T-helper 2 cell (primary cell): ENCODE data around the gene DPT.

Experiments
- DNase-seq, 5 experiments: peaks; one replicate each; pipeline versions ENCODE4 v3.0.0 to v3.0.0-alpha.2; 2012 to 2022

DPT gene

DNA sequence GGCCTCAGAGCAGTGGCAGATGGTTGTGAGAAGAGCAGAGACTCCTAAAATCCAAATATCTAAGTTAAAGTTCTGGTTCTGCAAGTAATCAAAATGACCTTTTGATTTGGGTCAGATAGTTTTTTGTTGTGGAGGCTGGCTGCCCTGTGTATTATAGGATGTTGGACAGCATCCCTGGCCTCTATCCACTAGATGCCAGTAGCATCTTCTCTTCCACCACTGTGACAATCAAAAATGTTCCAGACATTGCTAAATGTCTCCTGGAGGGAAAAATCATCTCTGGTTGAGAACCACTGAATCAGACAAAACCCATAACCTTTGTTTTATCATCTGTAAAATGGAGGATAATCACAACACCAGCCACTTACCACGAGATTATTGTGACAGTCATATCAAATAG, 5.9 kb upstream of the DPT start:
- DNase-seq: no peak

DNA sequence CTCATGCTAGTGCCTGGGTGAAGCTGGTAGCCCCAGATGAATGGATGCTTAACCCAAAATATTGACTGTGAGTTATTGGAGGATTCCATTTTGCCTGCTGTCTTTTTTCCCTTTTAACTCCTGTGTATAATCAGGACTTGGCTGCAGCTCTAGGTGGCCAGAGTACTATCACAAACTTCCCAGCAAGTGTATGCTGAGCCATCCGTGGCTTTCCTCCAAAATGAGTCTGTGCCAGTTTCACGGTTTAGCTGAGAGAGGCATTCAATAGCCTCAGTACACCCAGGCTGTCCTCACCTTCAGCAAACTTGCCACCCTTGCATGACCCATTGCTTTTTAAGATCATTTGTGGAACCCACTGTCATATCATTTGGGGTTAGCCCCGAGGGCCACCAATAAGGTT, 5.3 kb upstream of the DPT start:
- DNase-seq: no peak

DNA sequence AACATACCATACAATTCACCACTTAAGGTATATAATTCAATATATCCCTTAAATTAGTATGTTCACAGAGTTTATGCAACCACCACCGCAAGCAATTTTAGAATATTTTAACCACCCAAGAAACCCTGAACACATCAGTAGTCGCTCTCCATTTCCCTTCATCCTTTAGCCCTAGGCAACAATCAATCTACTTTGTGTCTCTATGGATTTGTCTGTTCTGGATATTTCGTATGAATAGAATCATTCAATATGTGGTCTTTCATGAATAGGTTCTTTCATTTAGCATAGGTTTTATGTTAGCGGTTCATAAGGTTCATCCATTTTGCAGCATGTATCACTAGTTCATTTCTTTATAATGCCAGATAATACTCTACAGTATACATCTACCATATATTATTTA, 4.2 kb upstream of the DPT start:
- no peak for DNase-seq

DNA sequence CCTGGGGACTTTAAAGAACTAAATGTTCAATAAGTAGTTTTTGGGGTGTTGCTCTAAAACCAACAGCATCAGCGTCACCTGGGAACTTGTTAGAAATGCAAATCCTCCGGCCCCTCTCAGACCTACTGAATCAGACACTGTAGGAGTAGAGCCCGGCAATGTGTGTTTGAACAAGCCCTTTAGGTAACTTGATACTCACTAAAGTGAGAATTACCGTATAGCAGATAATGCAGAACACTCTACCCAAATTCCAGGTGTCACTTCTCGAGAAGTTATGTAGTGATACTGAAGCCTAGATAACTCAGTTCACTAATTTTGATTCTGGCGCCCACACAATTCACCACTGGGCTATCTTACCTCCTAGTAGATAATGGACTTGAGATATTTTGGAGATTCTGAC, 3.7 kb upstream of the DPT start:
- no peak for DNase-seq

DNA sequence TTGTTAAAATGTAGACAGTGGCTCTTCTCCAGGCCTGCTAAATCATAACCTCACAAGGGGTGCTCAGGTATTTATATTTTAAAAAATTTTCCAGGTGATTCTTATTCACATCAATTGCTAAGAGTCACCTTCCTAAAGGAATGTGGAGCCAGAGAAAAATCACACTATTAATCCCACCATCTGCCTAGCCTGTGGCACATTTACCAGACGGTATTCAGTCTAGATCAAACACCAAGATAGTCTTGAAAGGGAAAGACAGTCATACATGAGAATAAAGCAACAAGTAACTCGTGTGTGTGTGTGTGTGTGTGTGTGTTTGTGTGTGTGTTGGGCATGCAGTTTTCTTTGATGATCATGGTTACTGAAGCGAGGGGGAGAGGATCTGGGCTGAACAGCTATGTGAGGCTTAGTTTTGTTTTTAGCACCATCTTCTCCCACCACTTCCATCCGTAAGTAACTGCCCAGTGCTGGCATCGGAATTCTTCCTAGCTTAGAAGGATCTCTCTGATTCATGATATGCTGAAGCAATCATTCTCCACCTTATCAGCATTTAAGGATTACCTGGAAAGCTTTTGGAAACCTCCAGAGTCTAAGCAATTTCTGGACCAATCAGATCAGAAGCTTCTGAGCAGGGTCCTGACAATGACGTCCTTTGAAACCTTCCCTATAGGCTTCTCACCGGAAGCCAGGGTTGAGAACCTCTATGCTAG, 2.4 kb upstream of the DPT start:
- DNase-seq: no peak

DNA sequence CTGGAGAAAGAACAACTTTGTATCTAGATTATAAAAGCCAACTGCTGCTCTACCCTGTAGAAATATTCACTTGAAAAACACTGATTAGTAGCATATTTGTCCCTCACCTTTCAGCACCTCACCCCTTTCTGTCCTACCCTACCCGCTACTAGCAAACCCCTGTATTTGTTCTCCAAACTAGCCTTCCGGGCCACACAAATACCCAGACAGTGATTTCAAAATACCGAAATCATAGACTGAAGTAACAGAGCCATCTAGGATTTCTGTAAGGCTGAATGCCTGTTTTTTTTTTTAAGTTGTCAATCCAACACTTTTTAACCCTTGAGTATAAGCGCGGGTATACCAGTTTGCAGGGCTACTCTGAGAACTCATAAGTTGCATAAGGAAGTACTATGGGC, 398 bp upstream of the DPT start:
- no peak for DNase-seq

DNA sequence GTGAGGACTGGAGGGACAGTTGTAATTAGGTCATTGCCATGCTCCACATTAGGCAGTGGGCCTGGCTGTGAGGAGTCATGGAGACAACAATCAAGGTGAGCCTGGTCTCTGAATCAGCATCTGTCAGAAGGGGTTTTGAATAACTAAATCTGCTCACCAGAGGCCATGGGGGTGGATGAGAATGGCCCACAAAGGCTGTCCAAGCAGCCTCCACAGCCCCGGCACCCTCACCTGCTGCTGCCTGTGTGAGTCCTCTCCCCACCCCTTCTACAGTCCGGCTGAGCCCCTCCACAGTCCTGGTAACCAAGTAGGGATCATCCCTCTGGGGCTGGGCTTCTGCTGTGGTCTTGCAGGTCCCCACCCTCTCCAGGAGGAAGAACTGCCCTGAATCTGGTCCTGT, 2.3 kb downstream of the DPT start:
- DNase-seq: no peak

DNA sequence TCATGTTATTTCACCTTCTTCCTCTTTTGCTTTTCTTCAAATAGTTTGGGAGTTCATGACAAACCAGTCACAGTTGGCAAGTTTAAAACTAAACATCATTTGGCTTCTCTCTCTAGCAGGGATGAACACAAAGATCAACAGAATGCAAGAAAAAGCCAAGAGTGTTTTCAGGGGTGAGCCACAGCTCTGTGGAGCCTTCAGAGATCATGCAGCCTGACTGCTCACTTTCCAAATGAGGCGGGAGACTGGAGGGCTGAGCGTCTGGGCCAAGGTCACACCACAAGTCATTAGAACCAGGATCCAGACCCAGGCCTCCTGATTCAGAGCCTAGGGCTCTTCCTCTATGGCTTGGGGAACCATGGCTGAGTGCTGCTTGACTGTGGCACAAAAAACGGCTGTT, 2.7 kb downstream of the DPT start:
- no peak for DNase-seq

DNA sequence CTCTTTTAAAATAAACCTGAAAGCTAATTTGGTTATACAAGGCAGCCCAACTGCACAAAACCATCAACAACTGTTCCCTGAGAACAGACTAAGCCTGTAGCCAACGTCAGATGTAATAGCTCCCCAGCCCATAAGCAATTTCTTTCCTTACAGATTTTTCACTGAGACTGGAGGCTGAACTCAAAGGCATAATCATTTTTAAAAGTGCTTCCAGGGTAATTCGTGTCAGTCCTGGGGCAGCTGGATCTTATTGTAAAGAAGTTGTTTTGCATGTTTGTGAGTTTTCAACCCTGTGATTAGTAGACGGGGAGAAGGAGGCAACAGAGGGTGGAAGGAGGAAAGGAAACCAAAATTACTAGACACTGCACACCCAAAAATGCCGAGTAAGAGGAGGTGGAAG, 3.2 kb downstream of the DPT start:
- no peak for DNase-seq

DNA sequence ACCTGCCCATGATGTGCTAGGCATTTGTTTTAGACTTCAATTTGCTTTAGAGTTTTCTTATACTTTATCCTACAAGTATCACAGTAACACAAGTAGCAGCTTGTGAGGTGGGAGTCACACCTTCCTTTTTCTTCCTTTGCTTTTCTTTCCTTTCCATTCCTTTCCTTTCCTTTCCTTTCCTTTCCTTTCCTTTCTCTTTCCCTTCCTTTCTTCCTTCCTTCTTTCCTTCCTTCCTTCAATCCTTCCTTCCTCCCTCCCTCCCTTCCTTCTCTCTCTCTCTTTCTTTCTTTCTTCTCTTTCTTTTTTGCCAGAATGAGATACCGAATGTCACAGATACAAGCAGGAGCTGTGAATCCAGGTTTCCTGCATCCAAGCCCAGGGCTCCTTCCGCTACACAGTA, 3.9 kb downstream of the DPT start:
- no peak for DNase-seq

DNA sequence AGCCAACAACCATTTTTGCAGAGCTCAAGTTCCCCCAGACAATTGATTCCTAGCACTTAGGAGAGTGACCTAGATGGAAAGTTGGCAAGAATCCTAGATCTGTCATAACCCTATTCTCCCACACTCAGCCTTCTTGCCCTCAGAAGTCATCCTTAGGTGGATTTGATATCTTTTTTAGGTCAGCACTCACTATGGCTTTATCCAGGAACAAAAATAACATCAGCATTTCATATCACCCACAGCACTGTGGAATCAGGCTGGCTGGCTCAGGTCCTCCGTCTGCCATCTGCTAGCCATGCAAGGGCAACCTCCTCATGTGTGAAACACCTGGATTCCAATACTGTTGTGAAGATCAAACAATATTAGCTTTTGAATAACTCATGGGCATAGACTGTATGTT, 6.0 kb downstream of the DPT start:
- DNase-seq: no peak

DNA sequence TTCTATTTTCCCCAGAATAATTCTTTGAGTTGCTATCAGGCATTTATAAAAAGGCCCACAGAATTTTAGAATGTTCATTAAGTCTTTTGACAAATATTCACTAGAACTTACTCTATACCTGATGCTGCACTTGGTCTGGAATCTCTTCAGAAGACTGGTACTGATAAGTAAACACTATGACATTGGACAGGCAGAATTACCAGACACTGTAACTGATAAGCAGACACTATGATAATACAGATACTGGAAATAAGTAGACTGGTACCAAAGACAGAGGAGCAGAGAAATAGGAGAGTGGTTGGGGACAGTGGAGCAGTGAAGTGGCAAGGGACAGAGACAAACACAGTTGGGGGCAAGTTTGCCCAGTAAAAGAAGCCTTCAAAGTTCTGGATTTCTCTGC, 8.2 kb downstream of the DPT start:
- DNase-seq: no peak

DNA sequence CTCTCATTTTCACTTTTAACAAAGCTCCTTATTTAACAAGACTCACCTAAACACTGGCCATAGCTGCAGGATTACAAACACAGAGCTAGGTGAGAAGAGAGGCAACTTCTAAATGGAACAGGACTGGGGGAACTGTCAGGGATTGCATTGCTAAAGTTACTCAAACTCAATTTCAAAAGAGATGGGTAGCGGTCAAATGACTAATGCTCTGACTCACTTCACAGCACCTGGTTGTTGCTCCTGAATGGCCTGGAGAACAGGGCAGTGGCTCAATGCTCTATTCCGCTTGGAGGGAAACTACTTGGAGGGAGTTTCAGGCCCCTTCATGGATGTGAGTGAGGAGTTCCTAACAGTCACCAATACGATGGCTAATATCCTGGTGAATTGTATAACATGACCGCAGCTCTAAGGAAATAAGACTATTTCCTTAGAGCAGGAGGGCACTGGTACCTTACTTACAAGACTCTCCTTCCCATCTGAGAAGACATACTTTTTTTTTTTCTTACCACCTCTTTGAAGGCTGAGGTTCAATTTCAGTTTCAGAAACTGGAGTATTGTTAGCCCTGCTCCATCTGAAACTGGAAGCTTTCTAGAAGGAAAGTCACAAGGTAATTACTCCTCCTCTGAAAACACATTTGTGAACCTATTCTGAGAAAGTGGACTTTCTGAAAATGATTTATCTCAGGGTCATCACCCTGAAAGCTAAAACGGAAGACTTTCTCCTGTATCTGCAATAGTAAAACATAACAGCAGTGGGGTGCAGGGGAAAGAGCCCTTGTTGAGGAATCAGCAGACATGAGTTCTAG, 9.5 kb downstream of the DPT start:
- no peak for DNase-seq

DNA sequence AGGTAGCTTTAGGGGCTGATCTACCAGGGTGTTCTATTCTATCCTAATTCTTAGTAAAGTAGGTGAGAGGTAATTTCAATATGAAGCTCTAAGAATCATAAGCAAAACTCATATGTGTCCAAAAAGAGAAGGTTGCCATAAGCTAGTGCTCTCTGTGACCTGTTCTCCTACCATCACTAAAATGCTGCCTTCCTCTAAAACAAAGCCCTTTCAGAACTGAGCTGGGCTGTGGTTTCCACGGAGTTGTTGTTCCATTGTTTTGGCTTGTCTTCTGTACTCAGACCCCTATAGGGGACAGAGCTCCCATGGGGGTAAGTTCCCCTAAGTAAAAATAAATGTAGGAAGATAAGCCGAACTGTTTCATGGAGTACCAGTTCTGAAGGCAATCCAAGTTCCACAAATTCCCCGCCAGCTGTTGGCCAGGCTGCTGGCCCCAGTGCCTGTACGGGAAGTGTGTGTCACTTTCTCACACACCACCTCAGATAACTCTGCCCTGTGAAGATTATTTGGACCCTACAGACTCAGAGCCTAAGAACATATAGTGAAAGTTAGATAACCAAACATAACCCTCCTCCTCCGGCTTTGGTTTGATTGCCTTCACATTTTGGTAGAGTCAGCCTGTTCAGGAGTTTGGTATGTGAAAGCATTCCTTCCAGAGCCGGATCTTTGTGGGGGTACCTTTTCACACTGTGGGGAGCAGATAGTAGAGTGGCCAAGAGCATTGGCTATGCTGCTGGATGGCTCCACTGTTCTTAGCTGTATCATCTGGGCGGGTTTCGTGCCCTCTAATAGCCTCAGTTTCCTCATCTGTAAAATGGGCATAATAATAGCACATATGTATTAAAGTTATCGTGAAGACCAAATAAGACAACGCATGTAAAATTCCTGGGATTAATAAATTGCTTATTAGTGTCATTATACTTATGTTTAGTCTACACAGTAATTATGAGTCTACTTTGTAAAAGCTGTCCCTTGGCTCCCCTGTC, 10.8 kb downstream of the DPT start:
- no peak for DNase-seq

DNA sequence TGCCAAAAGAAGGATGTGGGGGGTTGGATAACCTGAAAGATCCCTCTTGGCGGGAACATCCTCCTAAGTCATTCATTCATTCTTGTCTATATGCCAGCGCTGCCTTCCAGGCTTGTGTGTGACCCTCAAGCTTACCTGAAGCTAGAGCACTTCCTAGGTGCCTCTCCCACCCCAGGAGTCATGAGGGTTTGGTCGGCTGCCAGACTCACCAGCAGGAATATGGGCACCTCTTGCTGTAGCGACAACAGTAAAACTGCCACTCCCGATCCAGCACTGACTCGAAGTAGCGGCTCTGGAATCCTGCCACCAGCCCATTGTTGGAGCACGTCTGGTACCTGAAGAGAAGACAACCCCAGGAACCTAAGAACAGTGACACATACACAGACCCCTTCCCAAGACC, 15.0 kb downstream of the DPT start:
- DNase-seq: no peak

DNA sequence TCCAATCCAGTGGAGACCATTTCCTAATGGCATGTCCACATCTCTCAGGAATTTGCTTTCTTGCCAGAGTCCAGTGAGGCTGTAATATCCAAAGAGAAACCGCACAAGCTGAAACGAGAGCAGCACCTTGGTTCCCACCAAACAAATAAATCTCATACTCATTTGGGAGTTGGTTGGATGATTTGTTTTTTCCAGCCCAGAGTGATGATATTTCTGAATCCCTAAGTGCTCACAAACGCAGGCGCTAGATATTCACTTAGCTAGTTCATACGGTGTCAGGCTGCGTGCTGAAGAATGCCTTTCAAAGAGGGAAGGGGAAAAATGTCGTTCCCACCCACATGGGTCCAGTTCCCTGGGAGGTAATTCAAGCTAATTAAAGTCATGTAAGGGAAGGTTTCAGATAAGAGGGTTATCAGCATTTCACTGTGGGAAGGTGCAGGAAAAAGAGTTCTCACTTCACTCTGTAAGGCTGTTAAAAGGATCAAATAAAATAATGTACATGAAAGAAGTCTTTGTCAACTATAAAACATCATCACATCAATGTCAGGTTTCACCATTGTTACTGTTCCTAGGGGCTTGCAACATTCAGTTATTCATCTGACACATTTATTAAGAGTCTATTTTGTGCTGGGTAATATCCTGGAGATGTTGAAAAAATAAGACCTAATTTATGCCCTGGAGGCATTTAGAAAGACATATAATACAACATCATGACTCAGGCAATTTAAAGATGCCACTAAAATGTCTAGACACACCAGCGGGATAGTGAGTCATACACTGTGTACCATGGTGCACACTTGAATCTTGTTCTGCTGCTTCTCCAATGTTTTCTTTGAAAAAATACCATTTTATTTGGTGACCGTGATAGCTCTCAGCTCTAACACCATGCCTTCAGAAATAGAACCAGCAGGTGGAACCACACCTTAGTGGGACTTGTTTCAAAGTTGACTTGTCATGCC, 19.3 kb downstream of the DPT start:
- DNase-seq: no peak

DNA sequence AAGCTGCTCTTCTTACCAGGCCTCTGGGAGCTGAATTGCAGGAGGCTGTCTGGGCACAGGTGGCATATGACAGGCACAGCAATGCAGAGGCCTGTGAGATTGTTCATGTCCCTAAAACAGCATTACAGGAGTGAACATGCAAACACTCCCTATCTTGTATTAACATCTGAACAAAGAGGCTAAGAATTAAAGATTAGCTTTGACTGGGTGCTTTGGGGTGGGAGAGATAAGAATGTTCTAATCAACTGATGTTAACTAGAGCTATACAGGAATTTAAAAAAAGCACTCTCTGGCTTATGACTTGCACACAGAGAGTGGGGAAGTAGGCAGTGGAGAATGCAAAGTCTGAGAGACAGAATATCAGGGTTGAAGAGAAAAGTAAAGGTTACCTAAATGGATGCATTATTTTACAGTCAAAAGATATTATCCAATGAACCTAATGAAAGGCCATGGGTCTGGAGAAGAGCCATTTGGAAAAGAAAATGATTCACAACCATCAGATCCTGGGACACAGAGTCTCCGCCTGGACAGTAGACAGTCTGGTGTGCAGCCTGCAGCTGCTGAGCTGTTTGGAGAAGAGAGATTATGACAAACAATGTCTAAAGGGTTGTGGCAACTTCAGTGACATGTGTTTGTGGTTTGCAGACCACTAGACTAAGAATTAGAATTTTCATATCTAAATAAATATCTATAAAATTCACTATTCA, 20.2 kb downstream of the DPT start:
- no peak for DNase-seq

DNA sequence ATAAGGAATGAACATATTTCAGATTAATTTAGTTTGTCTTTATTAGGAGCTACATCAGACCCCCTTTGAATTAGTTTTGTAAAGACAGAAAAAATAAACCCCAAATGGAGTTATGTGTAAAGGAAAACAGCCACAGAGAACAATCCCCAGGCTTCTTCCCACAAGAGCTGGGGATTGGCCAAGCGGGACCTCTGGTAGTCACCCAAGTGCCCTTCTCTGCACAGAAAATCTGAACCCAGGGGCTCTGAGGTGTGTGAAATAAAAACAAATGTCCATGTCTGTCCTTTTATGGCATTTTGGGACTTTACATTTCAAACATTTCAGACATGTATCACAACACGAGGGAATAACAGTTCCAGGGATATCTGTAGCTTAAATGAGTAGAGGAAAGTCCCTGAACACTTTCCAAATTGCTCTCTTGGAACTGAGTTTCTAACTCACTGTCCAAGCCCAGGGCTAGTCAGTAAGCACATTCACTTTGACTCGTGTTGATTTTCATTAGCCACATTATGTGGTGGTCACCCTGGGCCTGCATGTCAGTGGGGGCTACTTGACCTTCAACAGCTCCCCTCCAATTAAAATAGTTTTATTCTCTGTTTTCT, 22.5 kb downstream of the DPT start:
- DNase-seq: no peak

DNA sequence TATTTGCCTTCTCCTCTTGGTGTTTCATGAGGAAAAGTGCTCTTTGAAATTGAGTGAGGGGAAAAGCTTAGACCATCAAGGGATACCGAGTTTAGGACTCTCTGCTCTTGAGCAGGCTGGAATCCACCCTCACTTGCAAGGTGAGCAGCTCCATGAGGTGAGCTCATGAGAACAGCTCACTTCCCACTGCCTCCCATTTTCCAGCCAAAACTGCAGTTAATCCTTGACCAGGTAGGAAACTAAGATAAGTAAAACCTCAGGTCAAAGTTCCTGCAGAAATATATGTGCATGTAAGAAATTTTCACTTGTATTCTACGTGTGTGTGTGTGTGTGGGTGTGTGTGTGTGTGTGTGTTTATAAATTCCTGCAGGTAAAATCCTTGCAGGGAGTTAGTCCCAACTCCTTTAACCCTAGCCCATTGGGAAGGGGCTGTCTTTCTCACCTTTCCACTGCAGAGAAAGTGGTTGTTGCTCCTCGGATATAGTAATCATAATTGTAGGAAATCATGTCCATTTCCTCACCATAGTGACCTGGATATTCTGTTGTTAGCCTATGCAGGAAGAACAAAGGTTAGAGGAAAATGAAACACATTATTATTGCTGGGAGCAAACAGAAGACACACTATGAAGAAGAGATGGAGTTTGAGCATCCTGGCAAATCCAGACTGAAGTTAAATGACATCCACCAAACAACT, 28.3 kb downstream of the DPT start:
- DNase-seq: no peak

DNA sequence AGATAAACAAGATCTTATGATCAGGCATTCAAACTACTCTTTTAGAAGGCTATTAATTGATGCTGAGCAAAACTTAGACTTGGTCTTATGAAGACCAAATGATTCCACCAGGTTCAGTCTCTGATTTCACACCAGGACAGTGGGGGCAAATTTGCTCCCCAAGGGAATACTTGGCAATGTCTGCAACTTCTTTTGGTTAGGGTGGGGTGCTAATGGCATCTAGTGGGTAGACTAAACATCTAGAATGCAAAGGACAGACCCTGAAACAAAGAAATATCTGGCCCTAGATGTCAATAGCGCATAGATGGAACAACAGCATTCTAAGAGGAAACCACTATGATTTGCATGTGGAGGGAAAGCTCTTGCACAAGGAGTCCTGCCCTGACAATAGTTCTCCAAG, 30.6 kb downstream of the DPT start:
- no peak for DNase-seq
